Activated CD4-positive, alpha-beta memory T cell treated with anti-CD3 and anti-CD28 coated beads, Interleukin-2, amount 10 ng/mL, durations not matched to agents 7 days and 5 days (primary cell): ENCODE data around the gene TRIML2. TPM values are rescaled to one million over a fixed set of nuclear protein-coding genes. Genes with fewer than 3 reads are reported as not detected.

Experiments
- CTCF ChIA-PET: fragments of 350-600 bp; sonication (Branson Sonifier 250); formaldehyde crosslinking; loops from one replicate; lab custom pipeline; 2021; ENCODE audit warnings: antibody characterized with exemption, inconsistent platforms; lab: Charles Lee
- POLR2A ChIA-PET: fragments of 350-600 bp; sonication (Branson Sonifier 250); formaldehyde crosslinking; loops from one replicate; lab custom pipeline; 2021; ENCODE audit warnings: antibody characterized with exemption; lab: Charles Lee
- DNase-seq: peaks from one replicate; pipeline ENCODE4 v3.0.0-alpha.2; 2020
- H3K27ac Mint-ChIP-seq: one replicate; pipeline ENCODE4 v1.8.0; 2021; ENCODE audit warnings: mild to moderate bottlenecking, mixed read lengths
- H3K27me3 Mint-ChIP-seq: one replicate; pipeline ENCODE4 v1.8.0; 2021; ENCODE audit warnings: mixed read lengths
- H3K36me3 Mint-ChIP-seq: one replicate; pipeline ENCODE4 v1.8.0; 2021; ENCODE audit warnings: low read depth, mixed read lengths
- H3K4me1 Mint-ChIP-seq: one replicate; pipeline ENCODE4 v1.8.0; 2021; ENCODE audit warnings: mixed read lengths
- H3K4me3 Mint-ChIP-seq: one replicate; pipeline ENCODE4 v1.8.0; 2021; ENCODE audit warnings: mild to moderate bottlenecking, mixed read lengths
- H3K9me3 Mint-ChIP-seq: one replicate; pipeline ENCODE4 v1.8.0; 2021; ENCODE audit warnings: mixed read lengths
- total RNA-seq, 2 experiments: library from RNA; stranded (reverse); gene quantifications; one replicate each; pipeline ENCODE4 v1.2.3, GENCODE V29; 2021

Gene TRIML2, protein sequence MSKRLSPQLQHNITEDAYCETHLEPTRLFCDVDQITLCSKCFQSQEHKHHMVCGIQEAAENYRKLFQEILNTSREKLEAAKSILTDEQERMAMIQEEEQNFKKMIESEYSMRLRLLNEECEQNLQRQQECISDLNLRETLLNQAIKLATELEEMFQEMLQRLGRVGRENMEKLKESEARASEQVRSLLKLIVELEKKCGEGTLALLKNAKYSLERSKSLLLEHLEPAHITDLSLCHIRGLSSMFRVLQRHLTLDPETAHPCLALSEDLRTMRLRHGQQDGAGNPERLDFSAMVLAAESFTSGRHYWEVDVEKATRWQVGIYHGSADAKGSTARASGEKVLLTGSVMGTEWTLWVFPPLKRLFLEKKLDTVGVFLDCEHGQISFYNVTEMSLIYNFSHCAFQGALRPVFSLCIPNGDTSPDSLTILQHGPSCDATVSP
- not detected for total RNA-seq

DNA sequence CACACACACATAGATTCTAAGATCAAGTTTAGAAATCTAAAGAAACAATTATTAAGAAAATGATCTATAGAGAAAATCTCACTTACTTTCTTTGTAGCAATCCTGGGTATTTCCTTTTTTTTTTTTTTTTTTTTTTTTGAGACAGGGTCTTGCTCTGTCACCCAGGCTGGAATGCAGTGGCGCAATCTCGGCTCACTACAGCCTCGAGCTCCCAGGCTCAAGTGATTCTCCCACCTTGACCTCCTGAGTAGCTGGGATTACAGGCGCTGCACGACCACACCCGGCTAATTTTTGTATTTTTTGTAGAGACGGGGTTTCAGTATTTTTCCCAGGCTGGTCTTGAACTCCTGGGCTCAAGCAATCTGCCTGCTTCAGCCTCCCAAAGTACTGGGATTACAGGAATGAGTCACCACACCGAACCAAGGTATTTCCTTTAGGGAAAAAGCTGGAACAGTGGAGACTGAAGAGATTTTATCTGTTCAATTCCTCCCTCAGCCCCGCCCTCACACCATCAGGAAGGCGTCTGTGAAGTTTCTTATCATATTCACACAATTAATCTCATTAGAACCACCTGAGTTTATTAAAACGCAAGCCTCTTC is at the start of gene TRIML2:
Gene TRIML2, minus strand, starts transcription at position 447 of the 599 bp plus-strand sequence. CDS start 4,235 bp downstream, outside the sequence.
- no peak within 1 kb of the TSS for H3K4me3 Mint-ChIP-seq
- no peaks in the 10 kb centered on the region for H3K36me3 Mint-ChIP-seq
- DNase-seq, result no peak
- no peak within 1 kb of the TSS for H3K27ac Mint-ChIP-seq
- H3K9me3 Mint-ChIP-seq, result peaks cover 18% of the 10 kb centered on the region
- POLR2A ChIA-PET, result no interaction called here
- no peaks in the 10 kb centered on the region for H3K4me1 Mint-ChIP-seq
- CTCF ChIA-PET, result no interaction called here
- no peaks in the 10 kb centered on the region for H3K27me3 Mint-ChIP-seq

DNA sequence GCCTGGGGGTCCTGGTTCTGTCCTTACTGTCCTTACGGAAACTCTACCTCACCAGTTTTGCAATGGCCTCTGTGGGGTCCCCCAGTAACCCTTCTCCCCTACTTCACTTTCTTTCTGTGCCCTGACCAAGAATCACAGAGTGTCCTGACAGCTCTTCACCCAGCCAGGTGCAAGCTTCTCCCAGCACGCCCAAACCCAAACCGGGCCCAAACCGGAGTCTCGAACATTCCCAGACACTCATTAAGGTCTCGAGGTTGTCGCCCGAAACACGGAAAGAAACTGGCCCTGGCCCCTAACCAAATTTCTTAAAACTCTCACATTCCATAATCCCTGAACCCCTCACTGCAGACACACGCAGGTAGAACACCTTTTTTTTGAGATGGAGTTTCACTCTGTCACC is 48.9 kb upstream of the TRIML2 start:
- peaks cover 14% of the 10 kb centered on the region for H3K9me3 Mint-ChIP-seq
- no peak overlapping the region for H3K4me3 Mint-ChIP-seq
- ChIA-PET CTCF (no interaction called here), POLR2A (no interaction called here)
- no peaks in the 10 kb centered on the region for H3K4me1 Mint-ChIP-seq
- no peak for DNase-seq
- H3K27ac Mint-ChIP-seq, result no peak overlapping the region
- H3K27me3 Mint-ChIP-seq, result no peaks in the 10 kb centered on the region
- H3K36me3 Mint-ChIP-seq, result no peaks in the 10 kb centered on the region

DNA sequence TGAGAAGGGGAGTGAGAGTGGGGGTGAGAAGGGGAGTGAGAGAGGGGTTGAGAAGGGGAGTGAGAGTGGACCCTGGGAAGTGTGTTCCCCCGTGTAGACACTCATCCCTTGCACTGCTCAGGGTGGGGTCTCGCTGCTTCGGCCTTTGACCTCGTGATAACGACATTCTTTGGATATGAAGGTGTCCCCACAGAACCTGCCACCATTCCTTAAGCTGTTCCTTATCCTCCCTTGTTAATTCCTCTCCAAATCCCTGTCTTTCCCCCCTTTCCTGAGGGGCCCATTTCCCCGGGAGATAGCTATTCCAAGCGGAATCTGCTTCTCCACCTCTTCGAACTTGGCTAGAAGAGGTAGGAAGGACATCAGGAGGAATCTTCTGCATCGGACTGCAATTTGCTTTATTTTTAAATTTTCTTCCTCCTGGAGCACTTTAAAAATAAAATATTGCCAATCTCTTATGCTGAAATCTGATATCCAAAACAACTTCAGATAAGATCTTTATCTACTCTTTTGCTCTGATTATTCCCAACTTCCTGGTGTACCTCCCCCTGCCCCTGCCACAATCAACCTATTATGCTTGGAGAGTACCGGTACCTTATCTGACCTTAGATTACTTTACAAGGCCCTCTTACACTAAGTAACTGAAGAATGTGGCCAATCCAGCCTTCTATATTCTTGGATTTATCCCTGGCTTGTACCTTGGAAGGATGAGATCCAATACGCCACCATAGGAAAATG is 45.4 kb upstream of the TRIML2 start:
- Mint-ChIP-seq H3K27me3 (no peaks in the 10 kb centered on the region), H3K4me3 (no peak overlapping the region), H3K27ac (no peak overlapping the region), H3K4me1 (no peaks in the 10 kb centered on the region), H3K9me3 (peaks cover 14% of the 10 kb centered on the region), H3K36me3 (no peaks in the 10 kb centered on the region)
- no peak for DNase-seq
- POLR2A ChIA-PET, result no interaction called here
- CTCF ChIA-PET, result no interaction called here

DNA sequence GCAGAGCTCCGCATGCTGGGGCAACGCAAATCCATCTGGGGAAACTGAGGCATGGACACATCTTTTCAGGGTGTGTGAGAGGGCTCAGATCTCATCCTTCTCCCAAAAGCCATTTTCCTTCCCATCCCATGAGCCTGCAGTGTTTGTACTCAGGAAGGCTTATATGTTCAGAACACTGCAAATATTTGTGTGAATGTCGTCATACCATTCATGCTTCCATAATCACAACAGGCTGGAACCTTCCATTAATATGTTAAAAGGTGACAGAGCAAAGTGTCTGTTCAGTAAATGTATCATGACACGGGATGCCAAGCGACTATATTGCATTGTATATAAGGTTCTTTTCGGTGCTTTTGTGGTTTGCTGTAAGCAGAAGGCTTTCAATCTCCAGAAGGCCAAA is 38.4 kb upstream of the TRIML2 start:
- no peak overlapping the region for H3K4me3 Mint-ChIP-seq
- DNase-seq, result no peak
- H3K36me3 Mint-ChIP-seq, result no peaks in the 10 kb centered on the region
- H3K27me3 Mint-ChIP-seq, result no peaks in the 10 kb centered on the region
- no peaks in the 10 kb centered on the region for H3K4me1 Mint-ChIP-seq
- H3K27ac Mint-ChIP-seq, result no peak overlapping the region
- peaks cover 16% of the 10 kb centered on the region for H3K9me3 Mint-ChIP-seq
- ChIA-PET CTCF (no interaction called here), POLR2A (no interaction called here)

DNA sequence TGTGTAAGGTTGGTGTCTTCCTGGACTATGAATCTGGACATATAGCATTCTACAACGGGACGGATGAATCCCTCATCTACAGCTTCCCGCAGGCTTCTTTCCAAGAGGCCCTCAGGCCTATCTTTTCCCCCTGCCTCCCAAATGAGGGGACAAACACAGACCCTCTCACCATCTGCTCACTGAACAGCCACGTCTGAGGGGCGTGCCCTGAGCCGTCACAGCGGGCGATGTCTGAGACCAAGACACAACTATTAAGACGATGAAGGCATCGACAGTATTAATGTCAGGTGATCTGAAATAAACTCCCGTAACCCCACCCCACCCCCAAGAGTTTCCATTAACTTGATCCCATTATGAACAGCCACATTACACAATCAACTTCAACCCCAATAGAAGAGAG is 37.8 kb upstream of the TRIML2 start:
- no peak for DNase-seq
- Mint-ChIP-seq H3K9me3 (peaks cover 16% of the 10 kb centered on the region), H3K27ac (no peak overlapping the region), H3K4me1 (no peaks in the 10 kb centered on the region), H3K27me3 (no peaks in the 10 kb centered on the region), H3K36me3 (no peaks in the 10 kb centered on the region), H3K4me3 (no peak overlapping the region)
- ChIA-PET CTCF (no interaction called here), POLR2A (no interaction called here)

DNA sequence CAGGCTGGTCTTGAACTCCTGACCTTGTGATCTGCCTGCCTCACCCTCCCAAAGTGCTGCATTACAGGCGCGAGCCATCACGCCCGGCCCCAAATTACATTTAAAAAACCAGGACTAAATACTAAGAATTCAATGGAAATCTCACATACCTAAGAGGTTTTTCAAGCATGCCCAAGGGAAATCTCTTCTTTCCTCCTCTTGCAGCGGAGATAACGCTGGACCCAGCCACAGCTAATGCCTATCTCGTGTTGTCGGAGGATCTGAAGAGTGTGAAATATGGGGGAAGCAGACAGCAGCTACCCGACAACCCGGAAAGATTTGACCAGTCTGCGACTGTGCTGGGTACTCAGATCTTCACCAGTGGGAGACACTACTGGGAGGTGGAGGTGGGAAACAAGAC is 37.2 kb upstream of the TRIML2 start:
- H3K4me1 Mint-ChIP-seq, result no peaks in the 10 kb centered on the region
- peaks cover 16% of the 10 kb centered on the region for H3K9me3 Mint-ChIP-seq
- H3K36me3 Mint-ChIP-seq, result no peaks in the 10 kb centered on the region
- no peaks in the 10 kb centered on the region for H3K27me3 Mint-ChIP-seq
- ChIA-PET CTCF (no interaction called here), POLR2A (no interaction called here)
- no peak overlapping the region for H3K4me3 Mint-ChIP-seq
- no peak for DNase-seq
- H3K27ac Mint-ChIP-seq, result no peak overlapping the region

DNA sequence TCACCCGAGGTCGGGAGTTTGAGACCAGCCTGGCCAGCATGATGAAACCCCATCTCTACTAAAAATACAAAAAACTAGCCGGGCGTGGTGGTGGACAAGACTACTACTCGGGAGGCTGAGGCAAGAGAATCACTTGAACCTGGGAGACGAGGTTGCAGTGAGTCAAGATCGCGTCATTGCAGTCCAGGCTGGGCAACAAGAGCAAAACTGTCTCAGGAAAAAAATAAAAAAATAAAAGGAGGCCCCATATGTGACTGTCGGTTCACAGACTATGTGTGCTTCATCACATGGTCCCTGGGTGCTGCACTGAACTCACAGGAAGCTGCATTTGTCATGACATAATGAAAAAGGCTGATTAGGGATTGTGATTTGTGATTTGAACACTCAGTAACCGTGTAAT is 36.2 kb upstream of the TRIML2 start:
- POLR2A ChIA-PET, result no interaction called here
- CTCF ChIA-PET, result no interaction called here

DNA sequence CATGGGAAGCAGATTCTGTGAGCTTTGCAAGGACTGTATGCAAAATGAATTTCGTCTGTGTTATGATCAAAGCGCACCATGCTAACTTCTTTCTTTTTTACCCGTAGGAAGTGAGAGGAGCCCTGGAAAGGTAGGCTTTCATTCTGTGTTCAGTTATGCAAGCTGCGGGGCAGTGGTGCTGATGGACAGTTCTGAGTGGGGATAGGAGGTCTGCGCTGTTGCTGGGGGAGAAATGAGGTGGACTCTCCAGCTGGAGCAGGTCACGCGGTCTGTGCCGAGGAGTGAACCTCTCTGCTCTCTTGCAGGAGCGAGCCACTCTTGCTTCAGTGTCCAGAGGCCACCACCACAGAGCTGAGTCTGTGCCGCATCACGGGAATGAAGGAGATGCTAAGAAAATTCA is 34.3 kb upstream of the TRIML2 start:
- H3K27me3 Mint-ChIP-seq, result no peaks in the 10 kb centered on the region
- ChIA-PET POLR2A (no interaction called here), CTCF (no interaction called here)
- no peak overlapping the region for H3K27ac Mint-ChIP-seq
- no peaks in the 10 kb centered on the region for H3K36me3 Mint-ChIP-seq
- DNase-seq, result no peak
- no peak overlapping the region for H3K4me3 Mint-ChIP-seq
- H3K4me1 Mint-ChIP-seq, result no peaks in the 10 kb centered on the region
- peaks cover 21% of the 10 kb centered on the region for H3K9me3 Mint-ChIP-seq

More for the DNA sequence above, 36.2 kb upstream of the TRIML2 start:
- Mint-ChIP-seq H3K27ac (no peak overlapping the region), H3K9me3 (peaks cover 21% of the 10 kb centered on the region), H3K4me3 (no peak overlapping the region), H3K27me3 (no peaks in the 10 kb centered on the region), H3K36me3 (no peaks in the 10 kb centered on the region), H3K4me1 (no peaks in the 10 kb centered on the region)
- no peak for DNase-seq

DNA sequence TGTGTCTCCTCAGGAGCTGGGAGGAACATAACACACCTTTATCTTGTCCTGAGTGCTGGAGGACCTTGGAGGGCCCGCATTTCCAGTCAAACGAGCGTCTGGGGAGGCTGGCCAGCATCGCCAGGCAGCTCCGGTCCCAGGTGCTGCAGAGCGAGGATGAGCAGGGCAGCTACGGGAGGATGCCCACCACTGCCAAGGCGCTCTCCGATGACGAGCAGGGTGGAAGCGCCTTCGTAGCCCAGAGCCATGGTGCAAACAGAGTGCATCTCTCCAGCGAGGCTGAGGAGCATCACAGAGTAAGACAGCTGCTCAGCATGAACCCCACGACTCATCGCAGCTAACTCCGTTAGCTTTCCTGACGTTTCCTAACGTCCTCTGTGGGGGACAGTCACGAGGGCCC is 30.3 kb upstream of the TRIML2 start:
- CTCF ChIA-PET, result no interaction called here
- Mint-ChIP-seq H3K4me1 (no peaks in the 10 kb centered on the region), H3K9me3 (peaks cover 11% of the 10 kb centered on the region)

DNA sequence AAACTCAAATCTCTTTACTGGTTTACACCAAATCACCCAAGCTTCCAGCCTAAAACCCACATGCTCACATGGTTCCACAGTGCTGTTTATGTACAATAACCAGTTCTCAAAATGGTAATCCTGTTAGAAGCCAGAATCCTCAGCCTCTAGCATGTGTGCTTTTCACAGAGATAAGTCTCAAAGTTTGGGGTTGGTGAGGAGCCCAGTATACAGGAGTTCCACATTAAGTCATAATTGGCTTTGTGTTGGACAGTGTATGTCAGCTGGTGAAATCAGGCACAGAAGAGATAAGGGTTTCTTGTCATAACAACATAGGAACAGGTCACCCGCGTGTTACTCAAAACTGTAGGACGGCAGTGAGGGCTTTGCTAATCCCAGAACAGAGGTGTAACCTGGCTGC is 29.7 kb upstream of the TRIML2 start, which contains the start of gene TRIML1:
Gene TRIML1, plus strand, starts transcription at position 301 of the 400 bp plus-strand sequence. CDS start 118 bp downstream, outside the sequence.
- H3K4me3 Mint-ChIP-seq, result no peak within 1 kb of the TSS
- ChIA-PET POLR2A (no interaction called here), CTCF (no interaction called here)
- H3K4me1 Mint-ChIP-seq, result no peaks in the 10 kb centered on the region
- H3K27ac Mint-ChIP-seq, result no peak within 1 kb of the TSS
- DNase-seq, result no peak
- H3K9me3 Mint-ChIP-seq, result peaks cover 9% of the 10 kb centered on the region
- H3K27me3 Mint-ChIP-seq, result no peaks in the 10 kb centered on the region
- H3K36me3 Mint-ChIP-seq, result no peaks in the 10 kb centered on the region

More for the DNA sequence above, 30.3 kb upstream of the TRIML2 start:
- Mint-ChIP-seq H3K4me3 (no peak overlapping the region), H3K36me3 (no peaks in the 10 kb centered on the region), H3K27ac (no peak overlapping the region), H3K27me3 (no peaks in the 10 kb centered on the region)
- POLR2A ChIA-PET, result no interaction called here
- no peak for DNase-seq

DNA sequence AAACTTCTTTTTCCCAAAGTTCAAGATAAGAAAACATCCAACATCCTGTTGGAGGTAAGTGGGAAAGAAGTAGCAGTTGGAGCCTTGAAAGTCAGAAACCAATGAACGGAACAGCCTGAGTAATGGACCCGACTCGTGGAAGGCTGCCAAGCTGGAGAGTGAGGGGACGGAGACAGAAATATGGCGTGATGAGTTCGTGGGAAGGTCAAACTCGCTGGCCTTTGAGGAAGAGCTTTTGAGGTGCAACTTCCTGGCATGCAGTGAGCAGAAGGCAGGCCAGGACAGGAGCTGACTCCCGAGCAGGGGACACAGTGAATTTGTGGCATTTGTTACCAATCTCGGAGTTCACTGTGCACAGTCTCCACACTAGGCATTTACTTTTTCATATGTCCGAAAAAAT is 28.8 kb upstream of the TRIML2 start:
- H3K4me1 Mint-ChIP-seq, result no peaks in the 10 kb centered on the region
- ChIA-PET POLR2A (no interaction called here), CTCF (no interaction called here)

DNA sequence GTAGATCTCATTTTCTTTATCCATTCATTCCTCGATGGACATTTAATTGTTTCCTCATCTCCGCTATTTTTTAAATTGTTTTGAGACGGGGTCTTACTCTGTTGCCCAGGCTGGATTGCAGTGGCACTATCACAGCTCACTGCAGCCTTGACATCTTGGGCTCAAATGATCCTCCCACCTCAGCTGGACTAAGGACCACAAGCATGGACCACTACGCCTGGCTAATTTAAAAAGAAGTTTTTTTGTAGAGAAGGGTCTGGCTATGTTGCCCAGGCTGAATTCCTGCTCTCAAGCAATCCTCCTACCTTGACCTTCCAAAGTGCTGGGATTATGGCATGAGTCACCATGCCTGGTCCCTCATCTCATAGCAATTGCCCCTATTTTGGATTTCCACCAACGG is 22.8 kb upstream of the TRIML2 start:
- peaks cover 17% of the 10 kb centered on the region for H3K9me3 Mint-ChIP-seq
- H3K36me3 Mint-ChIP-seq, result no peaks in the 10 kb centered on the region
- H3K4me3 Mint-ChIP-seq, result no peak overlapping the region
- no peak for DNase-seq
- POLR2A ChIA-PET, result no interaction called here
- no peaks in the 10 kb centered on the region for H3K4me1 Mint-ChIP-seq
- CTCF ChIA-PET, result no interaction called here
- H3K27me3 Mint-ChIP-seq, result no peaks in the 10 kb centered on the region
- no peak overlapping the region for H3K27ac Mint-ChIP-seq

More for the DNA sequence above, 28.8 kb upstream of the TRIML2 start:
- Mint-ChIP-seq H3K9me3 (peaks cover 9% of the 10 kb centered on the region), H3K36me3 (no peaks in the 10 kb centered on the region), H3K4me3 (no peak overlapping the region), H3K27ac (no peak overlapping the region), H3K27me3 (no peaks in the 10 kb centered on the region)
- DNase-seq, result no peak

DNA sequence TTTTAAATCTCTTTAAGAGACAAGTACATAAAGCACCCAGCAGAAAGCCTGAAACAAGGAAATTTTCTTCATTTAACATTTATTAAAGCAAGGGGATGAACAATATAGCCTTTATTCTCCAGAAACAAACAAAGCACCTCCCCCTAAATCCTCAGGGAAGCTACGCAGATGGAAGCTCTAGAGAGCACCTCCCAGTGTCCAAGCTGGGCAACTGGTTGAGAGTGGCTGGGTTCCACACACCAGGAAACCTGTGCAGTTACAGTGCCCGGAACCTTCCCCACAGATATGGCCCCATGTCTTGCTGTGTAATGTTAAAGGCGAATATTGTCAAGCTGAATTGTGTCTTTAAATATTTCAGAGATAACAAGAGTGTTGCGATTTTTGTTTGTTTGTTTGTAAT is 21.0 kb upstream of the TRIML2 start:
- CTCF ChIA-PET, result no interaction called here
- Mint-ChIP-seq H3K36me3 (no peaks in the 10 kb centered on the region), H3K4me1 (no peaks in the 10 kb centered on the region)

More for the DNA sequence above, 21.0 kb upstream of the TRIML2 start:
- peaks cover 15% of the 10 kb centered on the region for H3K9me3 Mint-ChIP-seq
- DNase-seq, result no peak
- no peak overlapping the region for H3K4me3 Mint-ChIP-seq
- POLR2A ChIA-PET, result no interaction called here
- no peaks in the 10 kb centered on the region for H3K27me3 Mint-ChIP-seq
- no peak overlapping the region for H3K27ac Mint-ChIP-seq
